ENCODE data around the gene ROR2. TPM values are rescaled to one million over a fixed set of nuclear protein-coding genes. Genes with fewer than 3 reads are reported as not detected.
A peak's percentile ranks its signal among the peaks of the same experiment; 100 is the strongest.

The ROR2 gene
- polyA plus RNA-seq, 4 donors: 15.6 to 24.9 (median 18.9) TPM

GRCh38 chr9:91949392-91949945 lies 559 bp downstream of the ROR2 start:
- DNase-seq (ENCODE audit: low read depth in 4 of 4, low spot score in 2 of 4): no peak

- peak in 2 of 4 donors; percentile 57 to 64 for DNase-seq (ENCODE audit: low read depth in 4 of 4, low spot score in 2 of 4)
Observed at GRCh38 chr9:91948597-91949391, 1.2 kb downstream of the ROR2 start.

- no peak for DNase-seq (ENCODE audit: low read depth in 4 of 4, low spot score in 2 of 4)
Observed at GRCh38 chr9:91948101-91948596, 1.9 kb downstream of the ROR2 start.

GRCh38 chr9:91946653-91947488 lies 3.2 kb downstream of the ROR2 start:
- peak in 1 of 4 donors; percentile 31 for DNase-seq (ENCODE audit: low read depth in 4 of 4, low spot score in 2 of 4)

GRCh38 chr9:91946196-91946595 lies 3.8 kb downstream of the ROR2 start:
- DNase-seq (ENCODE audit: low read depth in 4 of 4, low spot score in 2 of 4): no peak

GRCh38 chr9:91945277-91946085 lies 4.5 kb downstream of the ROR2 start:
- DNase-seq (ENCODE audit: low read depth in 4 of 4, low spot score in 2 of 4): peak in 3 of 4 donors; percentile 56 to 74 (median 59)

GRCh38 chr9:91944711-91945110 lies 5.3 kb downstream of the ROR2 start:
- no peak for DNase-seq (ENCODE audit: low read depth in 4 of 4, low spot score in 2 of 4)

GRCh38 chr9:91943478-91944470 lies 6.3 kb downstream of the ROR2 start:
- no peak for DNase-seq (ENCODE audit: low read depth in 4 of 4, low spot score in 2 of 4)

- no peak for DNase-seq (ENCODE audit: low read depth in 4 of 4, low spot score in 2 of 4)
Observed at GRCh38 chr9:91942201-91942600, 7.8 kb downstream of the ROR2 start.

GRCh38 chr9:91939978-91940377 lies 10.1 kb downstream of the ROR2 start:
- DNase-seq (ENCODE audit: low read depth in 4 of 4, low spot score in 2 of 4): no peak

- DNase-seq (ENCODE audit: low read depth in 4 of 4, low spot score in 2 of 4): no peak
Observed at GRCh38 chr9:91937727-91938126, 12.3 kb downstream of the ROR2 start.

GRCh38 chr9:91937056-91937455 lies 13.0 kb downstream of the ROR2 start:
- no peak for DNase-seq (ENCODE audit: low read depth in 4 of 4, low spot score in 2 of 4)

- no peak for DNase-seq (ENCODE audit: low read depth in 4 of 4, low spot score in 2 of 4)
Observed at GRCh38 chr9:91935805-91936514, 14.1 kb downstream of the ROR2 start.

GRCh38 chr9:91935066-91935749 lies 14.8 kb downstream of the ROR2 start:
- DNase-seq (ENCODE audit: low read depth in 4 of 4, low spot score in 2 of 4): no peak

- no peak for DNase-seq (ENCODE audit: low read depth in 4 of 4, low spot score in 2 of 4)
Observed at GRCh38 chr9:91934654-91935053, 15.4 kb downstream of the ROR2 start.

GRCh38 chr9:91933556-91934352 lies 16.3 kb downstream of the ROR2 start:
- no peak for DNase-seq (ENCODE audit: low read depth in 4 of 4, low spot score in 2 of 4)

GRCh38 chr9:91930475-91930874 lies 19.6 kb downstream of the ROR2 start:
- DNase-seq (ENCODE audit: low read depth in 4 of 4, low spot score in 2 of 4): no peak

All from left renal cortex interstitium (tissue), 4 donors.